IPS DF 6.9 (cell line): ENCODE results near the gene TVP23C.
"Not testable (repeated sequence)": the region's sequence is repeated elsewhere in the genome, so short reads cannot be mapped to it uniquely, and the experiment has no call there.

Experiments used
- DNase-seq: peaks from one replicate; pipeline ENCODE4 v3.0.0-alpha.2; 2013; ENCODE audit warnings: low read depth, low spot score
- H3K27ac ChIP-seq: one replicate; pipeline ENCODE4 v1.5.1; 2013; ENCODE audit warnings: low read length, control low read depth
- H3K27me3 ChIP-seq: 2 replicates; pipeline ENCODE4 v1.6.1; 2013; ENCODE audit warnings: mild to moderate bottlenecking, low read length; ENCODE audit not compliant: control insufficient read depth, insufficient read depth
- H3K36me3 ChIP-seq: 2 replicates; pipeline ENCODE4 v1.6.1; 2013; ENCODE audit warnings: low read length; ENCODE audit not compliant: control insufficient read depth, insufficient read depth
- H3K4me1 ChIP-seq: 2 replicates; pipeline ENCODE4 v1.6.1; 2013; ENCODE audit warnings: low read length; ENCODE audit not compliant: control insufficient read depth, insufficient read depth
- H3K4me3 ChIP-seq: 2 replicates; pipeline ENCODE4 v1.5.1; 2013; ENCODE audit warnings: mild to moderate bottlenecking, low read length
- H3K9me3 ChIP-seq: 2 replicates; pipeline ENCODE4 v1.6.1; 2013; ENCODE audit warnings: low read length, inconsistent platforms; ENCODE audit not compliant: control insufficient read depth, insufficient read depth
- WGBS: extraction: QIAGEN DNeasy Blood & Tissue Kit; methylation state at CpG from one replicate; pipeline ENCODE4 v1.1.7; 2013; ENCODE audit warnings: mixed read lengths, missing lambda C conversion rate; ENCODE audit not compliant: insufficient read length, insufficient coverage; 5-methylcytosine and 5-hydroxymethylcytosine counted together

Gene TVP23C

GRCh38 chr17:15509095-15509494 lies 54.2 kb downstream of the TVP23C start:
- no peak for DNase-seq
- no CpG with 5 or more reads among the region's 5 CpGs for WGBS
- 0 out of 2 replicates have a peak, but pooled peaks cover 3% of the 10 kb centered on the region for H3K36me3 ChIP-seq
- H3K27ac ChIP-seq = no peak overlapping the region
- no peaks in the 10 kb centered on the region for H3K27me3 ChIP-seq
- H3K9me3 ChIP-seq = no peaks in the 10 kb centered on the region
- no peaks in the 10 kb centered on the region for H3K4me1 ChIP-seq
- no peak overlapping the region for H3K4me3 ChIP-seq

- Histone ChIP-seq H3K36me3 (0 out of 2 replicates have a peak, but pooled peaks cover 3% of the 10 kb centered on the region), H3K4me3 (no peak overlapping the region), H3K27me3 (no peaks in the 10 kb centered on the region), H3K4me1 (no peaks in the 10 kb centered on the region), H3K27ac (no peak overlapping the region), H3K9me3 (no peaks in the 10 kb centered on the region)
- WGBS = no CpG with 5 or more reads among the region's 7 CpGs
- no peak for DNase-seq
These were observed 54.8 kb downstream of the TVP23C start for GRCh38 chr17:15508466-15508865.

- Histone ChIP-seq H3K4me3 (no peak overlapping the region), H3K4me1 (0 out of 2 replicates have a peak, but pooled peaks cover 1% of the 10 kb centered on the region), H3K27ac (no peak overlapping the region), H3K27me3 (no peaks in the 10 kb centered on the region), H3K36me3 (0 out of 2 replicates have a peak, but pooled peaks cover 3% of the 10 kb centered on the region), H3K9me3 (no peaks in the 10 kb centered on the region)
- no peak for DNase-seq
- WGBS = no CpG with 5 or more reads among the region's 3 CpGs
These were observed 55.4 kb downstream of the TVP23C start for GRCh38 chr17:15507896-15508295.

GRCh38 chr17:15507001-15507400 lies 56.3 kb downstream of the TVP23C start:
- Histone ChIP-seq H3K27ac (no peak overlapping the region), H3K36me3 (0 out of 2 replicates have a peak, but pooled peaks cover 3% of the 10 kb centered on the region), H3K27me3 (no peaks in the 10 kb centered on the region), H3K9me3 (no peaks in the 10 kb centered on the region), H3K4me1 (0 out of 2 replicates have a peak, but pooled peaks cover 1% of the 10 kb centered on the region), H3K4me3 (no peak overlapping the region)
- DNase-seq = no peak
- WGBS = no CpG with 5 or more reads among the region's 9 CpGs

GRCh38 chr17:15505708-15506107 lies 57.6 kb downstream of the TVP23C start:
- no CpG with 5 or more reads among the region's 32 CpGs for WGBS
- H3K9me3 ChIP-seq, H3K4me1 ChIP-seq, H3K36me3 ChIP-seq, H3K27me3 ChIP-seq, DNase-seq, H3K27ac ChIP-seq, H3K4me3 ChIP-seq: not testable (repeated sequence)

GRCh38 chr17:15503731-15504130 lies 59.6 kb downstream of the TVP23C start:
- no peak for DNase-seq
- no peaks in the 10 kb centered on the region for H3K9me3 ChIP-seq
- H3K4me1 ChIP-seq = 0 out of 2 replicates have a peak, but pooled peaks cover 1% of the 10 kb centered on the region
- no peak overlapping the region for H3K27ac ChIP-seq
- H3K36me3 ChIP-seq = 0 out of 2 replicates have a peak, but pooled peaks cover 3% of the 10 kb centered on the region
- H3K27me3 ChIP-seq = no peaks in the 10 kb centered on the region
- WGBS = 100% methylated on average over 1 of the region's 2 CpGs
- H3K4me3 ChIP-seq = no peak overlapping the region

- H3K4me3 ChIP-seq = no peak overlapping the region
- 0 out of 2 replicates have a peak, but pooled peaks cover 3% of the 10 kb centered on the region for H3K36me3 ChIP-seq
- 0 out of 2 replicates have a peak, but pooled peaks cover 1% of the 10 kb centered on the region for H3K4me1 ChIP-seq
- WGBS = 97% methylated on average over 2 of the region's 32 CpGs
- H3K27me3 ChIP-seq = no peaks in the 10 kb centered on the region
- DNase-seq = no peak
- no peaks in the 10 kb centered on the region for H3K9me3 ChIP-seq
- H3K27ac ChIP-seq = no peak overlapping the region
These were observed 60.7 kb downstream of the TVP23C start for GRCh38 chr17:15502369-15503112.

- 0 out of 2 replicates have a peak, but pooled peaks cover 1% of the 10 kb centered on the region for H3K4me1 ChIP-seq
- no peaks in the 10 kb centered on the region for H3K27me3 ChIP-seq
- H3K36me3 ChIP-seq = no peaks in the 10 kb centered on the region; the same call in 1 of the 2 replicates
- no peak overlapping the region for H3K27ac ChIP-seq
- no peak for DNase-seq
- H3K4me3 ChIP-seq = no peak overlapping the region
- WGBS = no CpG with 5 or more reads among the region's 7 CpGs
- H3K9me3 ChIP-seq = no peaks in the 10 kb centered on the region
These were observed 61.5 kb downstream of the TVP23C start for GRCh38 chr17:15501793-15502192.

- no peak overlapping the region for H3K27ac ChIP-seq
- H3K4me1 ChIP-seq = 0 out of 2 replicates have a peak, but pooled peaks cover 1% of the 10 kb centered on the region
- no peak for DNase-seq
- no peaks in the 10 kb centered on the region; the same call in 1 of the 2 replicates for H3K36me3 ChIP-seq
- H3K27me3 ChIP-seq = no peaks in the 10 kb centered on the region
- WGBS = no CpG with 5 or more reads among the region's 3 CpGs
- no peak overlapping the region for H3K4me3 ChIP-seq
- H3K9me3 ChIP-seq = no peaks in the 10 kb centered on the region
These were observed 62.0 kb downstream of the TVP23C start for GRCh38 chr17:15501282-15501681.

- no peak for DNase-seq
- H3K27ac ChIP-seq = no peak overlapping the region
- H3K36me3 ChIP-seq = no peaks in the 10 kb centered on the region; the same call in 1 of the 2 replicates
- no CpG with 5 or more reads among the region's 2 CpGs for WGBS
- 0 out of 2 replicates have a peak, but pooled peaks cover 1% of the 10 kb centered on the region for H3K4me1 ChIP-seq
- no peaks in the 10 kb centered on the region for H3K27me3 ChIP-seq
- H3K9me3 ChIP-seq = no peaks in the 10 kb centered on the region
- H3K4me3 ChIP-seq = no peak overlapping the region
These were observed 65.2 kb downstream of the TVP23C start for GRCh38 chr17:15498107-15498506.
